Uterus (tissue), 2 donors: ENCODE data around the gene CCL15.

Experiments used
- POLR2A ChIP-seq, 2 donors: fragments of 450-650 bp; IDR thresholded peaks; one replicate each; pipeline ENCODE4 v1.6.1; 2016; ENCODE audit warnings: antibody characterized with exemption in 2 of 2, mild to moderate bottlenecking in 1 of 2, moderate library complexity in 1 of 2
- TF ChIP-seq, protein P1 (sequence below), 4 experiments: fragments of 200-600 bp in 2 of 4; fragments of 450-650 bp in 2 of 4; sonication (generic) in 2 of 4; IDR thresholded peaks; one replicate each; pipeline ENCODE4 v1.5.1; 2016 to 2019; ENCODE audit warnings: antibody characterized with exemption in 4 of 4, mild to moderate bottlenecking in 2 of 4, moderate library complexity in 1 of 4

GRCh38 chr17:36002631-36003030 lies 1.3 kb upstream of the CCL15 start:
- TF ChIP-seq, protein P1, sequence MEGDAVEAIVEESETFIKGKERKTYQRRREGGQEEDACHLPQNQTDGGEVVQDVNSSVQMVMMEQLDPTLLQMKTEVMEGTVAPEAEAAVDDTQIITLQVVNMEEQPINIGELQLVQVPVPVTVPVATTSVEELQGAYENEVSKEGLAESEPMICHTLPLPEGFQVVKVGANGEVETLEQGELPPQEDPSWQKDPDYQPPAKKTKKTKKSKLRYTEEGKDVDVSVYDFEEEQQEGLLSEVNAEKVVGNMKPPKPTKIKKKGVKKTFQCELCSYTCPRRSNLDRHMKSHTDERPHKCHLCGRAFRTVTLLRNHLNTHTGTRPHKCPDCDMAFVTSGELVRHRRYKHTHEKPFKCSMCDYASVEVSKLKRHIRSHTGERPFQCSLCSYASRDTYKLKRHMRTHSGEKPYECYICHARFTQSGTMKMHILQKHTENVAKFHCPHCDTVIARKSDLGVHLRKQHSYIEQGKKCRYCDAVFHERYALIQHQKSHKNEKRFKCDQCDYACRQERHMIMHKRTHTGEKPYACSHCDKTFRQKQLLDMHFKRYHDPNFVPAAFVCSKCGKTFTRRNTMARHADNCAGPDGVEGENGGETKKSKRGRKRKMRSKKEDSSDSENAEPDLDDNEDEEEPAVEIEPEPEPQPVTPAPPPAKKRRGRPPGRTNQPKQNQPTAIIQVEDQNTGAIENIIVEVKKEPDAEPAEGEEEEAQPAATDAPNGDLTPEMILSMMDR (IDR thresholded peaks at IDR 0.05), result no peak
- no peak for TF ChIP-seq POLR2A (IDR thresholded peaks at IDR 0.05)
